OCI-LY7 (cell line): ENCODE measurements around the gene SRP9. TPM values are rescaled to one million over a fixed set of nuclear protein-coding genes. Genes with fewer than 3 reads are reported as not detected.

Source experiments
- BruUV-seq: library from RNA; stranded (reverse); fragments of 400-500 nt; replicated peaks from 2 replicates; lab custom pipeline; 2021; lab: Mats Ljungman, UMichigan
- CTCF ChIA-PET: fragments of 300-600 bp; sonication (Branson Sonifier 250); formaldehyde crosslinking; loops from one replicate; lab custom pipeline; 2022; ENCODE audit warnings: antibody characterized with exemption; ENCODE audit not compliant: unreplicated experiment; lab: Charles Lee
- POLR2A ChIA-PET: fragments of 300-600 bp; sonication (Branson Sonifier 250); formaldehyde crosslinking; loops from one replicate; lab custom pipeline; 2022; ENCODE audit warnings: antibody characterized with exemption; lab: Charles Lee
- DNase-seq: peaks from one replicate; pipeline ENCODE4 v3.0.0-alpha.2; 2015; ENCODE audit warnings: low spot score
- H2AFZ ChIP-seq: fragments of 200-600 bp; sonication (generic), shearing (Covaris generic); 2 replicates; pipeline ENCODE4 v1.6.1; 2014; ENCODE audit warnings: mild to moderate bottlenecking, antibody characterized with exemption, low read length, moderate library complexity
- H3K27ac ChIP-seq: fragments of 200-600 bp; sonication (generic); 2 replicates; pipeline ENCODE4 v1.5.1; 2014; ENCODE audit warnings: mixed run types, low read depth, mild to moderate bottlenecking, moderate library complexity, low read length, inconsistent platforms; ENCODE audit not compliant: poor library complexity, severe bottlenecking
- H3K36me3 ChIP-seq: fragments of 200-600 bp; sonication (generic); 2 replicates; pipeline ENCODE4 v1.6.1; 2014; ENCODE audit warnings: mild to moderate bottlenecking, antibody characterized with exemption, low read length, moderate library complexity, mixed read lengths; ENCODE audit not compliant: insufficient read depth
- H3K4me1 ChIP-seq: fragments of 200-600 bp; sonication (generic); 2 replicates; pipeline ENCODE4 v1.5.1; 2014; ENCODE audit warnings: mild to moderate bottlenecking, low read length; ENCODE audit not compliant: insufficient read depth, poor library complexity, severe bottlenecking
- H3K4me2 ChIP-seq: fragments of 200-600 bp; sonication (generic); 2 replicates; pipeline ENCODE4 v1.6.1; 2014; ENCODE audit warnings: mild to moderate bottlenecking, low read length
- H3K4me3 ChIP-seq: fragments of 200-600 bp; sonication (generic); 2 replicates; pipeline ENCODE4 v1.5.1; 2014; ENCODE audit warnings: mild to moderate bottlenecking, low read depth, low read length; ENCODE audit not compliant: poor library complexity, severe bottlenecking
- H3K79me2 ChIP-seq: fragments of 200-600 bp; sonication (generic); 2 replicates; pipeline ENCODE4 v1.6.1; 2016; ENCODE audit warnings: low read depth, mild to moderate bottlenecking, low read length, moderate library complexity, mixed read lengths; ENCODE audit not compliant: insufficient read depth
- H3K9me2 ChIP-seq: fragments of 200-600 bp; sonication (generic); 2 replicates; pipeline ENCODE4 v1.6.1; 2016; ENCODE audit warnings: mild to moderate bottlenecking, low read length, mixed read lengths; ENCODE audit not compliant: insufficient read depth
- H3K9me3 ChIP-seq: fragments of 200-600 bp; sonication (generic); 2 replicates; pipeline ENCODE4 v1.6.1; 2014; ENCODE audit warnings: mild to moderate bottlenecking, mixed run types, low read length, mixed read lengths
- H4K20me1 ChIP-seq: fragments of 200-600 bp; sonication (generic); 2 replicates; pipeline ENCODE4 v1.6.1; 2014; ENCODE audit warnings: mild to moderate bottlenecking, antibody characterized with exemption, low read length, moderate library complexity, mixed read lengths; ENCODE audit not compliant: insufficient read depth
- EZH2phosphoT487 ChIP-seq: fragments of 200-600 bp; sonication (generic); IDR thresholded peaks from 2 replicates; pipeline ENCODE4 v1.6.1; 2018; ENCODE audit warnings: low read depth, borderline replicate concordance, mild to moderate bottlenecking, mixed run types, antibody characterized with exemption, low read length, moderate library complexity, mixed read lengths
- intact Hi-C: fragments of 100-400 bp; cut with micrococcal nuclease; formaldehyde crosslinking; loops from one replicate; pipeline ENCODE4 v1.10.0; 2022; ENCODE audit not compliant: unreplicated experiment
- total RNA-seq, 2 experiments: library from RNA; depleted of rRNA in 1 of 2; stranded (reverse); fragments of >200 nt in 1 of 2; shearing (Covaris generic) in 1 of 2; gene quantifications; 2 replicates each; pipeline ENCODE4 v1.2.3, GENCODE V29; 2014 to 2022
- TF ChIP-seq, protein P1 (sequence below): fragments of 200-600 bp; sonication (generic); conservative IDR thresholded peaks from 2 replicates; pipeline ENCODE4 v1.5.1; 2014; ENCODE audit warnings: mild to moderate bottlenecking, antibody characterized with exemption, low read length, moderate library complexity, mixed read lengths

The SRP9 gene
- total RNA-seq, 2 experiments from 2014 or later, result 221 to 306 TPM

DNA sequence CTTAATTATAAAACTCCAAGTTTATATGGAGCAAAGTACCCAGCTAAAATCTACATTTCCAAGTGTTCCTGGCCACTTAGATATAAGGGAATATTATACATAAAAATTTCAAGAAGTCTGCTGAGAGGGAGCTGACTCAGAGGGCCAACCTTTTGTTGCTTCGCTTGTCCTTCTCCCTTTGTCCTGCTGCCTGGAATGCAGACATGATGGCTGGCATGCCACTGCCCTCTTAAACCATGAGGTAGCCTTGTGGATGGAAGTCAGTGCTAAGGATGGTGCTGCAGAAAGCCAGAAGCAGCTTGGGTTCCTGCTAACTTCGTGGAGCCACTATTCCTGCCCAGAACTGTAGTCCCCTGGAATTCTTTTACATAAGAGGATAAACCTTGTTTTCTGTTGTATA, 38.9 kb upstream of the SRP9 start:
- ChIA-PET CTCF (no interaction called here), POLR2A (interaction anchor here (0.7 to 1.2 kb wide), 2 partner anchors 10 to 13 kb away, joined by 3 to 5 read pairs; no protein-coding TSS in a partner anchor)
- BruUV-seq, result no TSS peak
- H3K79me2 ChIP-seq, result no peaks in the 10 kb centered on the region
- H3K4me3 ChIP-seq, result no peak overlapping the region
- no peak overlapping the region for H3K27ac ChIP-seq
- H3K9me2 ChIP-seq, result no peaks in the 10 kb centered on the region
- no peak for DNase-seq
- no peaks in the 10 kb centered on the region for H3K9me3 ChIP-seq
- no peaks in the 10 kb centered on the region for H3K36me3 ChIP-seq
- H3K4me2 ChIP-seq, result no peak overlapping the region
- H4K20me1 ChIP-seq, result no peaks in the 10 kb centered on the region
- TF ChIP-seq EZH2phosphoT487, result no peak
- TF ChIP-seq, protein P1, sequence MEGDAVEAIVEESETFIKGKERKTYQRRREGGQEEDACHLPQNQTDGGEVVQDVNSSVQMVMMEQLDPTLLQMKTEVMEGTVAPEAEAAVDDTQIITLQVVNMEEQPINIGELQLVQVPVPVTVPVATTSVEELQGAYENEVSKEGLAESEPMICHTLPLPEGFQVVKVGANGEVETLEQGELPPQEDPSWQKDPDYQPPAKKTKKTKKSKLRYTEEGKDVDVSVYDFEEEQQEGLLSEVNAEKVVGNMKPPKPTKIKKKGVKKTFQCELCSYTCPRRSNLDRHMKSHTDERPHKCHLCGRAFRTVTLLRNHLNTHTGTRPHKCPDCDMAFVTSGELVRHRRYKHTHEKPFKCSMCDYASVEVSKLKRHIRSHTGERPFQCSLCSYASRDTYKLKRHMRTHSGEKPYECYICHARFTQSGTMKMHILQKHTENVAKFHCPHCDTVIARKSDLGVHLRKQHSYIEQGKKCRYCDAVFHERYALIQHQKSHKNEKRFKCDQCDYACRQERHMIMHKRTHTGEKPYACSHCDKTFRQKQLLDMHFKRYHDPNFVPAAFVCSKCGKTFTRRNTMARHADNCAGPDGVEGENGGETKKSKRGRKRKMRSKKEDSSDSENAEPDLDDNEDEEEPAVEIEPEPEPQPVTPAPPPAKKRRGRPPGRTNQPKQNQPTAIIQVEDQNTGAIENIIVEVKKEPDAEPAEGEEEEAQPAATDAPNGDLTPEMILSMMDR, result no peak
- no peaks in the 10 kb centered on the region for H3K4me1 ChIP-seq
- intact Hi-C loops, result no loop called here
- H2AFZ ChIP-seq, result no peak overlapping the region

DNA sequence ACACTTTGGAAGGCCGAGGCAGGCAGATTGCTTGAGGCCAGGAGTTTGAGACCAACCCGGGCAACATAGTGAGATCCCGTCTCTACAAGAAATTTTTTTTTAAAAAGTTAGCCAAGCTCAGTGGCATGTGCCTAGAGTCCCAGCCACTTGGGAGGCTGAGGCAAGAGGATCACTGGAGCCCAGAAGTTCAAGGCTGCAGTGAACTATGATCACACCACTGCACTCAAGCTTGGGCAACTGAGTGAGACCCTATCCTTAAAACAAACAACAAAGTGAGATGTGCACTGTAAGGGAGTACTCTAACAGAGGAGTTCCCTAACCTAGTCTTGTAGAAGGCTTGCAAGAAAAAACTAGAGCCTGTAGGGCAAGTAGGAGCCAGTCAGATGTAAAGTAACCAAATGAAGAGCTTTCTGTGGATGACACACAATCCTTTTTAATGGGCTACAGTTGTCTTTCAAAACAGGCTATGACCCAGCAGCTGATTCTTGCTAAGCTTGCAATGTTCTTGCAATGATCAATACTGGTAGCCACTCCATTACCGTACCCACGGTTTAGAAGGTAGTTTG, 38.0 kb upstream of the SRP9 start:
- intact Hi-C loops, result no loop called here
- Histone ChIP-seq H2AFZ (no peak overlapping the region), H3K27ac (no peak overlapping the region), H3K4me2 (no peak overlapping the region), H4K20me1 (no peaks in the 10 kb centered on the region), H3K9me2 (no peaks in the 10 kb centered on the region), H3K9me3 (no peaks in the 10 kb centered on the region), H3K79me2 (no peaks in the 10 kb centered on the region), H3K4me1 (no peaks in the 10 kb centered on the region), H3K4me3 (no peak overlapping the region), H3K36me3 (no peaks in the 10 kb centered on the region)
- no peak for TF ChIP-seq EZH2phosphoT487
- TF ChIP-seq, protein P1, result no peak
- ChIA-PET CTCF (no interaction called here), POLR2A (interaction anchor here (0.5 to 0.8 kb wide), 6 partner anchors 12 to 266 kb away, joined by 3 read pairs; no protein-coding TSS in a partner anchor)
- no peak for DNase-seq
- no TSS peak for BruUV-seq

DNA sequence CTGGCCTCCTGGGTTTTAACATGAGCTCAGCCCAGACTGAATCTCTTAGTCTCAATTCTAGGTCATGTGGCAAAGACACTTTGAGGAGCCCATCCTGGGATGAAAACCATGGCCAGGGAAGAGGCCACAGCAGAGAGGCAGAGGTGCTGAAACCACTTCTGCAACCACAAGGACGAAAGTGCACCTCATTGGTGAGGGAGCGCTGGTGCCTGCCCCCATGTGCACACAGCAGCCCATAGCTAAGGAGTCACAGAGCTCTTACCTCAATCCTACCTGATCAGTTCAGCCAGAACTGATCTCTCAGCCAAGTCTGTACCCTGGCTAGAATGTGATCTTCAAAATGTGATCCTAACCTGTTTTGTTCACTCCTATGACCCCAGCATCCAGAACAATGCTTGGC, 32.9 kb upstream of the SRP9 start:
- POLR2A ChIA-PET, result interaction anchor here (0.6 kb wide), 1 partner anchor 41 kb away, joined by 3 read pairs; no protein-coding TSS in a partner anchor
- no peak for DNase-seq
- intact Hi-C loops, result no loop called here
- BruUV-seq, result no TSS peak
- H2AFZ ChIP-seq, result no peak overlapping the region
- H3K4me3 ChIP-seq, result no peak overlapping the region
- no peaks in the 10 kb centered on the region for H4K20me1 ChIP-seq
- no peak overlapping the region for H3K4me2 ChIP-seq
- no peak overlapping the region for H3K27ac ChIP-seq
- no peak for TF ChIP-seq EZH2phosphoT487
- TF ChIP-seq, protein P1, result no peak
- no peaks in the 10 kb centered on the region for H3K79me2 ChIP-seq
- CTCF ChIA-PET, result interaction anchor here (0.6 kb wide), 1 partner anchor 18 kb away, joined by 3 read pairs; no protein-coding TSS in a partner anchor
- H3K4me1 ChIP-seq, result no peaks in the 10 kb centered on the region
- no peaks in the 10 kb centered on the region for H3K9me2 ChIP-seq
- no peaks in the 10 kb centered on the region for H3K9me3 ChIP-seq
- no peaks in the 10 kb centered on the region for H3K36me3 ChIP-seq
